ENCODE results near the gene CTXN2. TPM values are rescaled to one million over a fixed set of nuclear protein-coding genes. Genes with fewer than 3 reads are reported as not detected.

The CTXN2 gene
- not detected for total RNA-seq
- not detected for polyA plus RNA-seq
- 0 reads per million in 6 experiments for total RNA-seq

GRCh38 chr15:48191574-48192225, at the start of gene CTXN2:
CTXN2 (plus strand) TSS chr15:48191665; CDS start chr15:48201301, 9,636 bp downstream.
- no peak within 1 kb of the TSS for H3K4me3 Mint-ChIP-seq
- ATAC-seq (no peak), DNase-seq (no peak)
- peaks cover 2 to 9% (median 4%) of the 10 kb centered on the region in 4 donors for H3K4me1 Mint-ChIP-seq
- H3K36me3 Mint-ChIP-seq, result peaks cover 0 to 18% (median 0%) of the 10 kb centered on the region in 3 donors
- H3K27me3 Mint-ChIP-seq, result peaks cover 17 to 68% (median 28%) of the 10 kb centered on the region in 5 donors
- no peak within 1 kb of the TSS for H3K27ac Mint-ChIP-seq
- POLR2A ChIA-PET, result no interaction called here
- peaks cover 0 to 19% (median 5%) of the 10 kb centered on the region in 9 donors for H3K9me3 Mint-ChIP-seq

DNA sequence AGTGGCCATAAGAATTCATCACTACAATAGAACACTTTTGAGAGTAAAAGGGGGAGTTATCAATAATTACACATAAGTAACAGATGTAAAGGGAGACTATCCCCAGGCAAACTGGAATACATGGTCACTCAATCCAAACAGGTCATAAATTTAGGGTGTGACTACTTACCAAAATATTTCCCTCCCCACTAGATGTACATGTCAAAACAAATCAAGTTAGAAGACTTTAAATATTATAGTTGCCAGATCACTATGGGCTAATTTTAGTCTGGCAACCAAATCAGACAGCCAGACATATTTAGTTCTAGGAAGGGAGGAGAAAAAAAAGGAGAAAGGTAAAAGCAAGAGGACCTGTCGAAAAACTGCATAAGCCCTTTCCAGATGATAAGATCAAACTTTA, 47.6 kb upstream of the CTXN2 start:
- Mint-ChIP-seq H3K4me1 (peaks cover 0 to 3% (median 0%) of the 10 kb centered on the region in 4 donors), H3K9me3 (no peaks in the 10 kb centered on the region), H3K27me3 (no peaks in the 10 kb centered on the region), H3K27ac (no peak overlapping the region), H3K36me3 (peaks cover 0 to 21% (median 13%) of the 10 kb centered on the region in 3 donors), H3K4me3 (no peak overlapping the region)
- ATAC-seq (no peak), DNase-seq (no peak)
- POLR2A ChIA-PET, result no interaction called here

- Mint-ChIP-seq H3K4me3 (no peak overlapping the region), H3K4me1 (peaks cover 0 to 3% (median 0%) of the 10 kb centered on the region in 4 donors), H3K9me3 (no peaks in the 10 kb centered on the region), H3K36me3 (peaks cover 4 to 28% (median 19%) of the 10 kb centered on the region in 3 donors), H3K27me3 (no peaks in the 10 kb centered on the region), H3K27ac (no peak overlapping the region)
- DNase-seq (no peak), ATAC-seq (no peak)
- POLR2A ChIA-PET, result no interaction called here
Measured at GRCh38 chr15:48144889-48145288, 46.6 kb upstream of the CTXN2 start.

- ATAC-seq (no peak), DNase-seq (no peak)
- H3K4me1 Mint-ChIP-seq, result peaks cover 0 to 3% (median 0%) of the 10 kb centered on the region in 4 donors
- H3K9me3 Mint-ChIP-seq, result no peaks in the 10 kb centered on the region
- H3K27me3 Mint-ChIP-seq, result no peaks in the 10 kb centered on the region
- POLR2A ChIA-PET, result no interaction called here
- H3K4me3 Mint-ChIP-seq, result no peak overlapping the region
- no peak overlapping the region for H3K27ac Mint-ChIP-seq
- H3K36me3 Mint-ChIP-seq, result peaks cover 5 to 30% (median 21%) of the 10 kb centered on the region in 3 donors
Measured at GRCh38 chr15:48145923-48146322, 45.5 kb upstream of the CTXN2 start.

DNA sequence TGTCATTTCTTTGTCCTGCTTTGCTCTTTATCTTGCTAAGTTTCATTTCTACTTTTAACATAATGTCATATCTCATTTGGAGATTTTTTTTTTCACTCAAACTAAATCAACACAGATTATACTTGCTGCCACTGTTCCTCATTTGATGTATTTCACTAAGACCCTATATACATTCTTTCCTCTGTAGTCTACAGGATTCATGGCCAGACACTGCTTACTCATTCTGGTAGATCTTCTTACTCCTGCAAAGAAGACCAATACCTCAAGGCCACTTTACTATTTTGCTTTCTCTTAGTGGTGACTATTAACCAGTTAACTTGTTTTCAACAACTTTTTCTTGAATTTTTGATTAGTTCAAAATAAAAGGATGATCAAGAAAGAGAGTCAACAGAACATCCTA, 44.1 kb upstream of the CTXN2 start:
- Mint-ChIP-seq H3K4me3 (no peak overlapping the region), H3K9me3 (no peaks in the 10 kb centered on the region), H3K36me3 (peaks cover 5 to 36% (median 28%) of the 10 kb centered on the region in 3 donors), H3K4me1 (peaks cover 0 to 3% (median 0%) of the 10 kb centered on the region in 4 donors), H3K27ac (no peak overlapping the region), H3K27me3 (no peaks in the 10 kb centered on the region)
- no peak for ATAC-seq
- no peak for DNase-seq
- POLR2A ChIA-PET, result no interaction called here

GRCh38 chr15:48149858-48150257, 41.6 kb upstream of the CTXN2 start:
- no peaks in the 10 kb centered on the region for H3K27me3 Mint-ChIP-seq
- ATAC-seq, result no peak

GRCh38 chr15:48153526-48153925, 37.9 kb upstream of the CTXN2 start:
- Mint-ChIP-seq H3K27ac (no peak overlapping the region), H3K4me3 (no peak overlapping the region), H3K4me1 (no peaks in the 10 kb centered on the region), H3K27me3 (no peaks in the 10 kb centered on the region), H3K9me3 (no peaks in the 10 kb centered on the region), H3K36me3 (peaks cover 9 to 37% (median 33%) of the 10 kb centered on the region in 3 donors)
- POLR2A ChIA-PET, result no interaction called here
- DNase-seq (no peak), ATAC-seq (no peak)

More at GRCh38 chr15:48149858-48150257, 41.6 kb upstream of the CTXN2 start:
- Mint-ChIP-seq H3K4me1 (no peaks in the 10 kb centered on the region), H3K27ac (no peak overlapping the region), H3K9me3 (no peaks in the 10 kb centered on the region), H3K4me3 (no peak overlapping the region), H3K36me3 (peaks cover 9 to 38% (median 34%) of the 10 kb centered on the region in 3 donors)
- DNase-seq, result no peak
- POLR2A ChIA-PET, result no interaction called here

GRCh38 chr15:48168616-48169015, 22.8 kb upstream of the CTXN2 start:
- POLR2A ChIA-PET, result no interaction called here
- DNase-seq, result no peak
- no peak for ATAC-seq
- no peak overlapping the region for H3K4me3 Mint-ChIP-seq
- peaks cover 11 to 34% (median 29%) of the 10 kb centered on the region in 3 donors for H3K36me3 Mint-ChIP-seq
- H3K4me1 Mint-ChIP-seq, result peaks cover 0 to 2% (median 1%) of the 10 kb centered on the region in 4 donors
- no peaks in the 10 kb centered on the region for H3K27me3 Mint-ChIP-seq
- no peak overlapping the region for H3K27ac Mint-ChIP-seq
- peaks cover 0 to 20% (median 4%) of the 10 kb centered on the region in 9 donors for H3K9me3 Mint-ChIP-seq

GRCh38 chr15:48170981-48171380, 20.5 kb upstream of the CTXN2 start:
- POLR2A ChIA-PET, result no interaction called here
- peaks cover 12 to 27% (median 23%) of the 10 kb centered on the region in 3 donors for H3K36me3 Mint-ChIP-seq
- no peaks in the 10 kb centered on the region for H3K27me3 Mint-ChIP-seq
- no peak overlapping the region for H3K27ac Mint-ChIP-seq
- DNase-seq, result no peak
- no peak overlapping the region for H3K4me3 Mint-ChIP-seq
- no peak for ATAC-seq
- peaks cover 0 to 8% (median 3%) of the 10 kb centered on the region in 4 donors for H3K4me1 Mint-ChIP-seq
- peaks cover 0 to 24% (median 4%) of the 10 kb centered on the region in 9 donors for H3K9me3 Mint-ChIP-seq

- POLR2A ChIA-PET, result no interaction called here
- no peak overlapping the region for H3K4me3 Mint-ChIP-seq
- H3K4me1 Mint-ChIP-seq, result peaks cover 11 to 21% (median 16%) of the 10 kb centered on the region in 4 donors
- no peak for DNase-seq
- H3K27ac Mint-ChIP-seq, result no peak overlapping the region
- ATAC-seq, result no peak
- peaks cover 0 to 10% (median 0%) of the 10 kb centered on the region in 5 donors for H3K27me3 Mint-ChIP-seq
- H3K36me3 Mint-ChIP-seq, result peaks cover 2 to 12% (median 9%) of the 10 kb centered on the region in 3 donors
- H3K9me3 Mint-ChIP-seq, result peaks cover 0 to 24% (median 4%) of the 10 kb centered on the region in 9 donors
Measured at GRCh38 chr15:48175126-48175525, 16.3 kb upstream of the CTXN2 start.

DNA sequence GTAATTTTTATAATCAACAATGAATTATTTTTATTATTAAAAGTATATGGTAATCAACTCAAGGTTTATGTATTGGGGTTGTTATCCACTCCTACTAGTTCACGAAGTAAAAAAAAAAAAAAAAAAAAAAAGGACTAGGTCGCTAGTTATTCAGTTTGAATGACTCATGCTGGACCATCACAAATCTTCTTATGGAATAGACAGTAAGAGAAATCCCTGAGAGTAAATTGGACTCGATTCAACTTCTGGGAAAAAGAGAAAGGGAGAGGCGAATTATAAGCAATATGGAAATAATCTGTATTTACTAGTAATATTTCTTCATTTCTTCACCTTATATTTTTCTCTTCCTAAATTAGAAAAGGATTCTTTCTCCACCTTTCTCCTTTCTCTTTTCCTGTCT, 15.4 kb upstream of the CTXN2 start:
- ATAC-seq, result no peak
- peak overlapping the region in 1 of 10 donors; percentile 93 for H3K4me3 Mint-ChIP-seq
- POLR2A ChIA-PET, result no interaction called here

DNA sequence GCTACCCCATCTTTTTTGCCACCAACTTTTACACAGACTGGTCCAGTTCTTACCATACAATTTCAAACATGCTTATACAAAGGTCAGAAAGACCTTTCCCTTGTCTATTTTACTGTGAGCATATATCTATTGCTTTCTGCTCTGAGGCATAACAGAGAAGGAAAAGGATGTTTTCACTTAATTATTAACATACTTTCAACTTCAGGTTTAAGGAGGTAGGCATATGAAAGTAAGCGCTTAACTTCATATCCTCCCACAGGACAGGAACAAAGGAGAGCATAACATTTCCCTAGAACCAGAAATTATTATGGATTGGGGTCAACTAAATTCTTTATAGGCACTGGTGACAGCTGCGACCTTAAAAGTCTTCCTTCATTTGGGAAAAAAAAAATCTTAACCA, 14.5 kb upstream of the CTXN2 start:
- ATAC-seq, result no peak
- H3K36me3 Mint-ChIP-seq, result peaks cover 2 to 12% (median 7%) of the 10 kb centered on the region in 3 donors
- peaks cover 0 to 20% (median 4%) of the 10 kb centered on the region in 9 donors for H3K9me3 Mint-ChIP-seq
- H3K27ac Mint-ChIP-seq, result peak overlapping the region in 8 of 10 donors; percentile 78 to 96 (median 92)
- peaks cover 11 to 21% (median 16%) of the 10 kb centered on the region in 4 donors for H3K4me1 Mint-ChIP-seq
- POLR2A ChIA-PET, result no interaction called here
- no peak for DNase-seq
- peak overlapping the region; percentile 90 to 96 (median 94) for H3K4me3 Mint-ChIP-seq
- peaks cover under 1 to 17% (median 4%) of the 10 kb centered on the region in 5 donors for H3K27me3 Mint-ChIP-seq

More for the DNA sequence above, 15.4 kb upstream of the CTXN2 start:
- Mint-ChIP-seq H3K27me3 (peaks cover 0 to 12% (median 0%) of the 10 kb centered on the region in 5 donors), H3K4me1 (peaks cover 11 to 21% (median 16%) of the 10 kb centered on the region in 4 donors), H3K27ac (peak overlapping the region in 1 of 10 donors; percentile 92), H3K9me3 (peaks cover 0 to 24% (median 4%) of the 10 kb centered on the region in 9 donors), H3K36me3 (peaks cover 2 to 12% (median 9%) of the 10 kb centered on the region in 3 donors)
- no peak for DNase-seq

DNA sequence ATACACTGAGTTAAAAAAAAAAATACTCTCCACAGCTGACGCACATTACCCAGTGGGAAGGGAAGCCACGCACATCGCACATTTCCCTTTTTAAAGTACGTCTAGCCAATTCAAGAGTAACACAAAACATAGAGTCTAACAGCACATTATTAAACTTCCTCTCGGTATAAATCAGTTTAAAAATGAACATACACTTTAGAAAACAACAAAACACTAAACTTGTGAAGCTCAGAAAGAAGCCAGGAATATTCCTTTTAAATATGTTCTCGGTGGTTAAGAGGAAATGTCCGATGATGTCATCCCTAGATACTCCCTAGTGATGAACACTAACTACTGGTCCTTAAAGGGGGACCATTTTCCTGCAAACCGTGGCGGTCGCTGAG, 14.1 kb upstream of the CTXN2 start:
- peak in 4 of 10 donors; percentile 5 to 34 (median 19) for DNase-seq
- POLR2A ChIA-PET, result no interaction called here

More for the DNA sequence above, 14.1 kb upstream of the CTXN2 start:
- ATAC-seq, result peak; percentile 65 to 69
- H3K27me3 Mint-ChIP-seq, result peaks cover 5 to 20% (median 9%) of the 10 kb centered on the region in 5 donors
- H3K9me3 Mint-ChIP-seq, result peaks cover 0 to 16% (median 4%) of the 10 kb centered on the region in 9 donors
- H3K4me1 Mint-ChIP-seq, result peaks cover 11 to 21% (median 16%) of the 10 kb centered on the region in 4 donors
- peaks cover 2 to 12% (median 7%) of the 10 kb centered on the region in 3 donors for H3K36me3 Mint-ChIP-seq
- peak overlapping the region; percentile 78 to 96 (median 92) for H3K27ac Mint-ChIP-seq
- H3K4me3 Mint-ChIP-seq, result peak overlapping the region; percentile 90 to 96 (median 94)
